BLaER1 (cell line): Measurements from ENCODE around the gene HSFX4.
"Not testable (repeated sequence)": the region's sequence is repeated elsewhere in the genome, so short reads cannot be mapped to it uniquely, and the experiment has no call there.

Source experiments
- H3K27ac ChIP-seq: shearing (Covaris generic); formaldehyde crosslinking; 2 replicates; pipeline ENCODE4 v1.8.1; 2022
- H3K27me3 ChIP-seq: shearing (Covaris generic); formaldehyde crosslinking; 2 replicates; pipeline ENCODE4 v1.8.1; 2022
- H3K36me3 ChIP-seq: shearing (Covaris generic); formaldehyde crosslinking; 2 replicates; pipeline ENCODE4 v1.8.1; 2022
- H3K4me1 ChIP-seq: shearing (Covaris generic); formaldehyde crosslinking; 2 replicates; pipeline ENCODE4 v1.8.1; 2022
- H3K4me2 ChIP-seq: shearing (Covaris generic); formaldehyde crosslinking; 2 replicates; pipeline ENCODE4 v1.8.1; 2022
- H3K4me3 ChIP-seq: shearing (Covaris generic); formaldehyde crosslinking; 2 replicates; pipeline ENCODE4 v1.8.1; 2022
- H3K9ac ChIP-seq: shearing (Covaris generic); formaldehyde crosslinking; 2 replicates; pipeline ENCODE4 v1.8.1; 2022
- H3K9me3 ChIP-seq: shearing (Covaris generic); formaldehyde crosslinking; 2 replicates; pipeline ENCODE4 v1.8.1; 2022
- H4K20me1 ChIP-seq: shearing (Covaris generic); formaldehyde crosslinking; 2 replicates; pipeline ENCODE4 v1.8.1; 2022
- Cebpa-rat ChIP-seq: shearing (Covaris generic); IDR thresholded peaks from 2 replicates; pipeline ENCODE4 v1.8.1; 2022

The HSFX4 gene

GRCh38 chrX:149929400-149929799 is at the start of gene HSFX4:
Gene HSFX4 (plus strand): TSS chrX:149929573. CDS start chrX:149929645, 72 bp downstream.
- H3K4me3 ChIP-seq, H3K9ac ChIP-seq, H3K9me3 ChIP-seq, H3K4me2 ChIP-seq, H3K27me3 ChIP-seq, H4K20me1 ChIP-seq, H3K27ac ChIP-seq, H3K36me3 ChIP-seq, H3K4me1 ChIP-seq: not testable (repeated sequence)

- Histone ChIP-seq H3K27me3 (no peaks in the 10 kb centered on the region), H3K4me3 (no peak within 1 kb of the TSS), H3K4me2 (no peak within 1 kb of the TSS), H3K9ac (no peak within 1 kb of the TSS), H4K20me1 (no peaks in the 10 kb centered on the region), H3K27ac (no peak within 1 kb of the TSS), H3K4me1 (no peaks in the 10 kb centered on the region), H3K36me3 (no peaks in the 10 kb centered on the region), H3K9me3 (no peaks in the 10 kb centered on the region; the same call in 1 of the 2 replicates)
- no peak for TF ChIP-seq Cebpa-rat
Observed at GRCh38 chrX:149881081-149881711, 48.2 kb upstream of the HSFX4 start, which contains the start of gene MAGEA8. Gene MAGEA8 (plus strand): TSS chrX:149881183. CDS start chrX:149884273, 3,090 bp downstream.

GRCh38 chrX:149890828-149891227 is 38.5 kb upstream of the HSFX4 start:
- not testable (repeated sequence) for H3K36me3 ChIP-seq, H3K27me3 ChIP-seq, H4K20me1 ChIP-seq, H3K27ac ChIP-seq, H3K9me3 ChIP-seq, H3K4me3 ChIP-seq, H3K4me2 ChIP-seq, H3K9ac ChIP-seq, H3K4me1 ChIP-seq

GRCh38 chrX:149898554-149898953 is 30.8 kb upstream of the HSFX4 start:
- no peak overlapping the region for H3K4me2 ChIP-seq
- H3K27ac ChIP-seq, result no peak overlapping the region
- H3K36me3 ChIP-seq, result no peaks in the 10 kb centered on the region
- H3K27me3 ChIP-seq, result no peaks in the 10 kb centered on the region
- H3K4me1 ChIP-seq, result no peaks in the 10 kb centered on the region
- no peak overlapping the region for H3K4me3 ChIP-seq
- H3K9me3 ChIP-seq, result no peaks in the 10 kb centered on the region
- no peak overlapping the region for H3K9ac ChIP-seq
- TF ChIP-seq Cebpa-rat, result no peak
- no peaks in the 10 kb centered on the region for H4K20me1 ChIP-seq

- H3K27me3 ChIP-seq, result no peaks in the 10 kb centered on the region
- H3K4me3 ChIP-seq, result no peak overlapping the region
- no peak for TF ChIP-seq Cebpa-rat
- H3K9me3 ChIP-seq, result no peaks in the 10 kb centered on the region
- H4K20me1 ChIP-seq, result no peaks in the 10 kb centered on the region
- no peaks in the 10 kb centered on the region for H3K36me3 ChIP-seq
- no peak overlapping the region for H3K27ac ChIP-seq
- H3K4me2 ChIP-seq, result no peak overlapping the region
- no peak overlapping the region for H3K9ac ChIP-seq
- no peaks in the 10 kb centered on the region for H3K4me1 ChIP-seq
Observed at GRCh38 chrX:149903889-149904748, 25.3 kb upstream of the HSFX4 start.

GRCh38 chrX:149908308-149908707 is 21.1 kb upstream of the HSFX4 start:
- no peak for TF ChIP-seq Cebpa-rat
- Histone ChIP-seq H3K4me1 (no peaks in the 10 kb centered on the region), H3K36me3 (no peaks in the 10 kb centered on the region), H3K4me2 (no peak overlapping the region), H3K9me3 (no peaks in the 10 kb centered on the region), H3K27ac (no peak overlapping the region), H3K27me3 (no peaks in the 10 kb centered on the region), H4K20me1 (no peaks in the 10 kb centered on the region), H3K4me3 (no peak overlapping the region), H3K9ac (no peak overlapping the region)

- Histone ChIP-seq H3K9me3 (no peaks in the 10 kb centered on the region), H3K4me3 (no peak overlapping the region), H3K27ac (no peak overlapping the region), H3K27me3 (no peaks in the 10 kb centered on the region), H3K4me2 (no peak overlapping the region), H3K9ac (no peak overlapping the region), H4K20me1 (no peaks in the 10 kb centered on the region), H3K4me1 (no peaks in the 10 kb centered on the region), H3K36me3 (no peaks in the 10 kb centered on the region)
- TF ChIP-seq Cebpa-rat, result no peak
Observed at GRCh38 chrX:149908727-149909126, 20.6 kb upstream of the HSFX4 start.

GRCh38 chrX:149909324-149910177 is 19.8 kb upstream of the HSFX4 start:
- TF ChIP-seq Cebpa-rat, result no peak
- Histone ChIP-seq H3K4me1 (no peaks in the 10 kb centered on the region), H3K9me3 (no peaks in the 10 kb centered on the region), H3K4me3 (no peak overlapping the region), H4K20me1 (no peaks in the 10 kb centered on the region), H3K27me3 (no peaks in the 10 kb centered on the region), H3K4me2 (no peak overlapping the region), H3K36me3 (no peaks in the 10 kb centered on the region), H3K9ac (no peak overlapping the region), H3K27ac (no peak overlapping the region)

GRCh38 chrX:149910178-149910695 is 19.1 kb upstream of the HSFX4 start:
- no peaks in the 10 kb centered on the region for H3K4me1 ChIP-seq
- no peaks in the 10 kb centered on the region for H3K27me3 ChIP-seq
- H3K4me2 ChIP-seq, result no peak overlapping the region
- H3K9me3 ChIP-seq, result no peaks in the 10 kb centered on the region
- no peak overlapping the region for H3K27ac ChIP-seq
- H3K9ac ChIP-seq, result no peak overlapping the region
- H4K20me1 ChIP-seq, result no peaks in the 10 kb centered on the region
- TF ChIP-seq Cebpa-rat, result no peak
- no peak overlapping the region for H3K4me3 ChIP-seq
- H3K36me3 ChIP-seq, result no peaks in the 10 kb centered on the region
